HUES6 (cell line): Measurements from ENCODE around the gene KRT3.

Experiments used
- H3K27ac ChIP-seq: 2 replicates; pipeline ENCODE4 v1.7.0; 2013; ENCODE audit warnings: low read depth, mild to moderate bottlenecking, low read length, inconsistent platforms
- H3K27me3 ChIP-seq: 2 replicates; pipeline ENCODE4 v1.6.1; 2013; ENCODE audit warnings: low read length; ENCODE audit not compliant: control insufficient read depth, insufficient read depth
- H3K36me3 ChIP-seq: 2 replicates; pipeline ENCODE4 v1.6.1; 2013; ENCODE audit warnings: low read length; ENCODE audit not compliant: control insufficient read depth, insufficient read depth
- H3K4me1 ChIP-seq: 2 replicates; pipeline ENCODE4 v1.6.1; 2013; ENCODE audit warnings: low read length; ENCODE audit not compliant: control insufficient read depth, insufficient read depth
- H3K4me3 ChIP-seq: 2 replicates; pipeline ENCODE4 v1.5.1; 2013; ENCODE audit warnings: low read depth, low read length
- H3K9ac ChIP-seq: one replicate; pipeline ENCODE4 v1.6.1; 2013; ENCODE audit warnings: mild to moderate bottlenecking, low read length
- H3K9me3 ChIP-seq: 2 replicates; pipeline ENCODE4 v1.6.1; 2013; ENCODE audit warnings: low read depth, low read length; ENCODE audit not compliant: control insufficient read depth, insufficient read depth

KRT3 gene

DNA sequence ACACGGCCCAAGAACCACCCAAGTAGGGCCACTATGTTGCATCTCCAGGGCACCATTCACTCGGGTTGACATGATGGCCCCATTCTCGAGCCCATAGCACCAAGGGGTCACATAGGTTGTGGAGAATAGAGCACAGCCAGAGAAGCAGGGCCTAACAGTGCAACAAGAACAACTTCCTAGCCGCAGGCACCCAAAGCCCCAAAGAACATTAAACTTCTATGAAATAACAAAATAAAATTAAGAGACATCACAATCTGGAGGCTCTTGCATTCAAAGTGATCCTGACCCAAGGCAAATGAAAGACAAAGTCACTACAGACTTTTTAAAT, 16.1 kb upstream of the KRT3 start:
- Histone ChIP-seq H3K4me3 (no peak overlapping the region), H3K36me3 (no peaks in the 10 kb centered on the region), H3K27me3 (peaks cover 9% of the 10 kb centered on the region; the same call in 1 of the 2 replicates), H3K9me3 (no peaks in the 10 kb centered on the region), H3K27ac (no peak overlapping the region), H3K4me1 (no peaks in the 10 kb centered on the region), H3K9ac (no peak overlapping the region)

GRCh38 chr12:52811191-52812072, 15.5 kb upstream of the KRT3 start:
- Histone ChIP-seq H3K9me3 (no peaks in the 10 kb centered on the region), H3K27ac (no peak overlapping the region), H3K4me1 (no peaks in the 10 kb centered on the region), H3K9ac (no peak overlapping the region), H3K27me3 (peaks cover 9% of the 10 kb centered on the region; the same call in 1 of the 2 replicates), H3K4me3 (no peak overlapping the region), H3K36me3 (no peaks in the 10 kb centered on the region)

DNA sequence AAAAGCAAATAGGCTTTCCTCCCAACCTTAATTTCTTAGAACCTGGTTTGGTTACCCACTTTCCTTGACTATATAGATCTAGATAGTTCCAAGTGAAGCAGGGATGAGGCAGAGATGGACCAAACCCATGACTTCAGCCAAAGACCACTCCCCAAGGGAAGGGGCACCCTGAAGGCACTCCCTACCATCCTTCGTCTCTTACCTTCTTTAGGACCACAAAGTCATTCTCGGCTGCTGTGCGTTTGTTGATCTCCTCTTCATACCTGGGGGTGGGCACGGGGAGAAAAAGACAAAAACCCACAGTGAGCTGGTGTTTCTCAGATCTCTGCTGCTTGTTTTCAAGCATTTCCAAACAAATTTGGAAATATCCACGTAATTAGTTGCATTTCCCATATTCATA, 14.6 kb upstream of the KRT3 start:
- Histone ChIP-seq H3K27me3 (peaks cover 9% of the 10 kb centered on the region; the same call in 1 of the 2 replicates), H3K9me3 (no peaks in the 10 kb centered on the region)

DNA sequence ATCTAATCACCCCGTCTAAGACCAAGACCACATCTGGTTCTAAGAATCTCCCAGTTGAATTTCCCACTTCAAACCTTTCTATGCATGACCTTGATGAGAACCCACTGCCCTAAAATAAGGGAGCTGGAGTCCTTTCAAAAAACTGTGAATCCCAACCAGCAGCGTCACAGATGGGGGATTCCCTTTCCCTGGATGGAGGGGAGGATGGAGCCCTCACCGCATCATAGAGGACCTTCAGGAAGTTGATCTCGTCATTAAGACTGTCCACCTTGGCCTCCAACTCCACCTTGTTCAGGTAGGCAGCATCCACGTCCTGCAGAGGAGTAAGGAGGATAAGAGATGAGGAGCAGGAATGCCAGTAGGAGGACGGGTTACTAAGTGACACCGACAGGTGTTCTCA, 13.2 kb upstream of the KRT3 start:
- H3K4me3 ChIP-seq, result no peak overlapping the region
- H3K9me3 ChIP-seq, result no peaks in the 10 kb centered on the region
- no peak overlapping the region for H3K9ac ChIP-seq
- no peak overlapping the region for H3K27ac ChIP-seq
- peaks cover 9% of the 10 kb centered on the region; the same call in 1 of the 2 replicates for H3K27me3 ChIP-seq
- H3K36me3 ChIP-seq, result no peaks in the 10 kb centered on the region
- peaks cover 10% of the 10 kb centered on the region for H3K4me1 ChIP-seq

More for the DNA sequence above, 14.6 kb upstream of the KRT3 start:
- no peaks in the 10 kb centered on the region for H3K36me3 ChIP-seq
- H3K4me3 ChIP-seq, result no peak overlapping the region
- H3K27ac ChIP-seq, result no peak overlapping the region
- peaks cover 2% of the 10 kb centered on the region; the same call in 1 of the 2 replicates for H3K4me1 ChIP-seq
- no peak overlapping the region for H3K9ac ChIP-seq

GRCh38 chr12:52808573-52809160, 12.8 kb upstream of the KRT3 start:
- Histone ChIP-seq H3K36me3 (no peaks in the 10 kb centered on the region), H3K27ac (no peak overlapping the region), H3K4me1 (peaks cover 10% of the 10 kb centered on the region), H3K9ac (no peak overlapping the region), H3K9me3 (no peaks in the 10 kb centered on the region), H3K4me3 (no peak overlapping the region), H3K27me3 (peaks cover 9% of the 10 kb centered on the region; the same call in 1 of the 2 replicates)

DNA sequence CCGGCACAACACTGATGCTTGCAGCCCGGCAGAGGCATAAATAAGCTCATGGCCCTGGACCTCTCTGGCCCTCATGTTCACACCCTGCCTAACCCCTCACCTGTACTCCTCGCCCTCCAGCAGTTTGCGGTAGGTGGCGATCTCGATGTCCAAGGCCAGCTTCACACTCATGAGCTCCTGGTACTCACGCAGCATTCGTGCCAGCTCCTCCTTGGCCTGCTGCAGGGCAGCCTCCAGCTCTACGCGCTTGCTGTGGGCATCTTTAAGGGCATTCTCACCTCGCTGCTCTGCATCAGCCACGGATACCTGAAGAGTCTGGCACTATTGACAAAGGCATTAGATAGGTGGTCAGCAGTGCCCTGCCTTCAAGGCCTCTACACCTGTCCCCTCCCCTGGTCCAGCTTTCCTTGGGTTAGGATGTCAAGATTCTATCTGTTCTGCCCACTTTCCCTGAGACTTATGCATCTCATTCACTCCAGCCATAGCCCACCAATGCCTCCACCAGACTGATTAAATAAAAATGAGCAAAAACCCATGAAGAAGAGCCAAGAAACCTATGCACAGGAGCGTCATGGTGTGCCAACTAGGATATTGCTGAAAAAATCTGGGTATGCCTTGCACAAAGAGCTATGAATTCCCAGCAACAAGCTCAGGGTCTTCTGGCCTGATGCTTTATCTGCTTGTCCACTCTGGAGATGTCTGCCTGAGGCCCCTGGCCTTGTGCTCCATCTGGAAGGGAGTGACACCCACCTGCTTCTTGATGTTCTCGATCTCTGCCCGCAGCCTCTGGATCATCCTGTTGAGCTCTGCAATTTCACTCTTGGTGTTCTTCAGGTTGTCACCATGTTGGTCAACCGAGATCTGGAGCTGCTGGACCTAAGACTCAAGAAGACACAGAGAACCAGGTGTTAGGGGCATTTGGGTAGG, 11.9 kb upstream of the KRT3 start:
- H3K4me1 ChIP-seq, result peaks cover 10% of the 10 kb centered on the region
- H3K36me3 ChIP-seq, result no peaks in the 10 kb centered on the region
- H3K27me3 ChIP-seq, result peaks cover 9% of the 10 kb centered on the region; the same call in 1 of the 2 replicates
- H3K9ac ChIP-seq, result no peak overlapping the region
- H3K27ac ChIP-seq, result no peak overlapping the region
- no peaks in the 10 kb centered on the region for H3K9me3 ChIP-seq
- H3K4me3 ChIP-seq, result no peak overlapping the region

- Histone ChIP-seq H3K9ac (no peak overlapping the region), H3K4me1 (peaks cover 10% of the 10 kb centered on the region), H3K9me3 (no peaks in the 10 kb centered on the region), H3K36me3 (no peaks in the 10 kb centered on the region), H3K4me3 (no peak overlapping the region), H3K27me3 (peaks cover 9% of the 10 kb centered on the region; the same call in 1 of the 2 replicates), H3K27ac (no peak overlapping the region)
Measured at GRCh38 chr12:52806821-52807543, 11.1 kb upstream of the KRT3 start.

- H3K9me3 ChIP-seq, result no peaks in the 10 kb centered on the region
- no peak overlapping the region for H3K9ac ChIP-seq
- no peak overlapping the region for H3K4me3 ChIP-seq
- H3K27ac ChIP-seq, result no peak overlapping the region
- peaks cover 10% of the 10 kb centered on the region for H3K4me1 ChIP-seq
- peaks cover 9% of the 10 kb centered on the region; the same call in 1 of the 2 replicates for H3K27me3 ChIP-seq
- H3K36me3 ChIP-seq, result no peaks in the 10 kb centered on the region
Measured at GRCh38 chr12:52806169-52806811, 10.4 kb upstream of the KRT3 start.

DNA sequence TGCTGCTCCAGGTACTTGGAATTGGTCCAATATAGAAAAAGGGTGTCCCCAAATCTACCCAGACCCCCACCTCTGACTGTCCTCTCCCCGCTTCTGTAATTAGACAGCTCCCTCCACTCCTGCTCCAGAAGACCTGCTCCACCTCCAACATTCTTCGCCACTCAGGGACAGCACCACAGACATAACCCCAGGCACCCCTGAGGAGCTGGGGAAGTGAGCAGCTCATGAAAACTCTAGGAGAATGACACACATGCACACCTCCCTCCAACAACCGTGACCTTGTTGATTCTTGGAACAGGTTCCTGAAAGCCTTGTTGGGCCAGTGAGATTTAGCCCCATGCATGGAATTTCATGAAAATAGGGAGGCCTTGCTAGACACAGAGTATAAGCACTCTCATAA, 9.8 kb upstream of the KRT3 start:
- Histone ChIP-seq H3K4me3 (no peak overlapping the region), H3K27ac (no peak overlapping the region), H3K9ac (no peak overlapping the region), H3K36me3 (no peaks in the 10 kb centered on the region), H3K27me3 (peaks cover 9% of the 10 kb centered on the region; the same call in 1 of the 2 replicates), H3K4me1 (peaks cover 10% of the 10 kb centered on the region), H3K9me3 (no peaks in the 10 kb centered on the region)

GRCh38 chr12:52805000-52805399, 9.1 kb upstream of the KRT3 start:
- H3K27ac ChIP-seq, result no peak overlapping the region
- no peak overlapping the region for H3K4me3 ChIP-seq
- no peaks in the 10 kb centered on the region for H3K9me3 ChIP-seq
- H3K9ac ChIP-seq, result no peak overlapping the region
- H3K36me3 ChIP-seq, result no peaks in the 10 kb centered on the region
- H3K4me1 ChIP-seq, result peaks cover 15% of the 10 kb centered on the region
- peaks cover 9% of the 10 kb centered on the region; the same call in 1 of the 2 replicates for H3K27me3 ChIP-seq
